Esophagus muscularis mucosa (tissue), 4 donors: ENCODE measurements around the gene HLX.

Source experiments
- CTCF ChIP-seq, 3 experiments: fragments of 200-600 bp in 2 of 3; fragments of 450-650 bp in 1 of 3; sonication (generic) in 2 of 3; IDR thresholded peaks; one replicate each; pipeline ENCODE4 v1.5.1; 2017 to 2019; ENCODE audit warnings: antibody characterized with exemption in 3 of 3, mild to moderate bottlenecking in 2 of 3, moderate library complexity in 1 of 3
- EP300 ChIP-seq: sonication (generic); formaldehyde crosslinking; IDR thresholded peaks from one replicate; pipeline ENCODE4 v1.6.1; 2017; ENCODE audit warnings: antibody characterized with exemption
- POLR2AphosphoS5 ChIP-seq, 2 donors: sonication (generic); formaldehyde crosslinking; IDR thresholded peaks; one replicate each; pipeline ENCODE4 v1.6.1; 2017; ENCODE audit warnings: antibody characterized with exemption in 2 of 2

GRCh38 chr1:220894924-220895256 is 15.6 kb downstream of the HLX start:
- TF ChIP-seq CTCF (IDR thresholded peaks at IDR 0.05) (no peak), EP300 (no peak), POLR2AphosphoS5 (IDR thresholded peaks at IDR 0.05) (no peak)
